OCI-LY1 (cell line): ENCODE results near the gene HPX.
A peak's percentile ranks its signal among the peaks of the same experiment; 100 is the strongest.

Experiments
- H2AFZ ChIP-seq: fragments of 200-600 bp; sonication (generic), shearing (Covaris generic); 2 replicates; pipeline ENCODE4 v1.6.0; 2014; ENCODE audit warnings: antibody characterized with exemption, mild to moderate bottlenecking, low read length
- H3F3A ChIP-seq: fragments of 200-600 bp; sonication (generic), shearing (Covaris generic); 2 replicates; pipeline ENCODE4 v1.6.0; 2014; ENCODE audit warnings: mild to moderate bottlenecking, antibody characterized with exemption, low read length, moderate library complexity; ENCODE audit not compliant: insufficient read depth
- H3K27ac ChIP-seq: fragments of 200-600 bp; sonication (generic); 2 replicates; pipeline ENCODE4 v1.5.1; 2014; ENCODE audit warnings: low read length, mixed run types, mild to moderate bottlenecking, low read depth; ENCODE audit not compliant: poor library complexity, severe bottlenecking
- H3K27me3 ChIP-seq: fragments of 200-600 bp; sonication (generic); 2 replicates; pipeline ENCODE4 v1.6.0; 2014; ENCODE audit warnings: antibody characterized with exemption, mild to moderate bottlenecking, low read length, moderate library complexity; ENCODE audit not compliant: insufficient read depth
- H3K36me3 ChIP-seq: fragments of 200-600 bp; sonication (generic); 2 replicates; pipeline ENCODE4 v1.6.1; 2014; ENCODE audit warnings: mild to moderate bottlenecking, antibody characterized with exemption, low read length, moderate library complexity, mixed read lengths; ENCODE audit not compliant: insufficient read depth
- H3K4me1 ChIP-seq: fragments of 200-600 bp; sonication (generic); 2 replicates; pipeline ENCODE4 v1.5.1; 2014; ENCODE audit warnings: mild to moderate bottlenecking, low read length, moderate library complexity; ENCODE audit not compliant: insufficient read depth, severe bottlenecking
- H3K4me2 ChIP-seq: fragments of 200-600 bp; sonication (generic), shearing (Covaris generic); 2 replicates; pipeline ENCODE4 v1.6.1; 2014; ENCODE audit warnings: low read length
- H3K4me3 ChIP-seq: fragments of 200-600 bp; sonication (generic); 2 replicates; pipeline ENCODE4 v1.5.1; 2014; ENCODE audit warnings: low read length, low read depth, mild to moderate bottlenecking, mixed read lengths; ENCODE audit not compliant: poor library complexity, severe bottlenecking
- H3K79me2 ChIP-seq: fragments of 200-600 bp; shearing (Covaris generic); 2 replicates; pipeline ENCODE4 v1.6.1; 2016; ENCODE audit warnings: mixed run types, low read length, mixed read lengths; ENCODE audit not compliant: insufficient read depth
- H3K9ac ChIP-seq: fragments of 200-600 bp; sonication (generic), shearing (Covaris generic); 2 replicates; pipeline ENCODE4 v1.6.1; 2014; ENCODE audit warnings: mild to moderate bottlenecking, low read length, mixed read lengths
- H3K9me2 ChIP-seq: fragments of 200-600 bp; sonication (generic), shearing (Covaris generic); 2 replicates; pipeline ENCODE4 v1.6.1; 2014; ENCODE audit warnings: low read depth, mild to moderate bottlenecking, low read length, mixed read lengths
- H3K9me3 ChIP-seq: fragments of 200-600 bp; shearing (Covaris generic); 2 replicates; pipeline ENCODE4 v1.6.1; 2014; ENCODE audit warnings: low read length, mixed read lengths
- H4K20me1 ChIP-seq: fragments of 200-600 bp; sonication (generic), shearing (Covaris generic); 2 replicates; pipeline ENCODE4 v1.6.0; 2016; ENCODE audit warnings: mild to moderate bottlenecking, low read length; ENCODE audit not compliant: insufficient read depth
- CTCF ChIP-seq: fragments of 200-600 bp; sonication (generic), shearing (Covaris generic); IDR thresholded peaks from 2 replicates; pipeline ENCODE4 v1.5.1; 2017; ENCODE audit warnings: mild to moderate bottlenecking, antibody characterized with exemption, low read length, moderate library complexity, mixed read lengths
- EZH2 ChIP-seq: fragments of 200-600 bp; sonication (generic), shearing (Covaris generic); IDR thresholded peaks from 2 replicates; pipeline ENCODE4 v1.8.0; 2017; ENCODE audit warnings: borderline replicate concordance, mixed run types, mild to moderate bottlenecking, antibody characterized with exemption, low read length, moderate library complexity, mixed read lengths

HPX gene

DNA sequence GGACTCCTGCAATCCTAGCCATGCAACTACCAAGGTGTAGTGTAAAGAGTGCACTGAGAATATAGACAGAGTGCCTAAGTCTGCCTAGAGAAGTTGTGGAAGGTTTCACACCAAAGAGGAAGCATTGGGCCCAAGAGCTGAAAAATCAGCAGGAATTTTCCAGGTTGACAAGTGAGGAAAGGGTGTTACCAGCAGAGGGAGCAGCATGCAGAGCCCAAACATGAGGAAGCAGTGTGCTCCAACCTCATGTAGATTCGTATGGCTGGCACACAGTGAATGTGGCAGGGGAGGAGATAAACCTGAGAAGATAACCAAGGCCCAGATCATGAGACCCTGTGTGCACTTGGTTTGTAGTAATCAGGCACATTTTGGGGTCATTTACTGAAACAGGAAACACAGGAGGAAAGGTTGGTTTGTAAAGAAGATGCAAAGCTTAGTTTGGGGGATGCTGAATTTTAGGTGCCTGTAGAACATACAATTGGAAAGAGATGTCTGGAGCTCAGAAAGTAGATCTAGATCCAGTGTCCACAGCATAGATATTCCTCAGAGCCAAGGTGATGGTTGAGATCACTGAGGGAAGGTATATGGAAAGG is 1.7 kb downstream of the HPX start:
- Histone ChIP-seq H3K36me3 (no peaks in the 10 kb centered on the region), H3K4me2 (no peak overlapping the region), H3K79me2 (no peaks in the 10 kb centered on the region), H3K9me3 (no peaks in the 10 kb centered on the region), H3F3A (no peaks in the 10 kb centered on the region), H3K9ac (no peak overlapping the region), H3K27me3 (no peaks in the 10 kb centered on the region), H3K4me3 (no peak overlapping the region), H4K20me1 (no peaks in the 10 kb centered on the region), H2AFZ (no peak overlapping the region), H3K4me1 (peaks cover 3% of the 10 kb centered on the region), H3K9me2 (no peaks in the 10 kb centered on the region), H3K27ac (no peak overlapping the region)
- no peak for TF ChIP-seq EZH2
- TF ChIP-seq CTCF: peak; percentile 60

DNA sequence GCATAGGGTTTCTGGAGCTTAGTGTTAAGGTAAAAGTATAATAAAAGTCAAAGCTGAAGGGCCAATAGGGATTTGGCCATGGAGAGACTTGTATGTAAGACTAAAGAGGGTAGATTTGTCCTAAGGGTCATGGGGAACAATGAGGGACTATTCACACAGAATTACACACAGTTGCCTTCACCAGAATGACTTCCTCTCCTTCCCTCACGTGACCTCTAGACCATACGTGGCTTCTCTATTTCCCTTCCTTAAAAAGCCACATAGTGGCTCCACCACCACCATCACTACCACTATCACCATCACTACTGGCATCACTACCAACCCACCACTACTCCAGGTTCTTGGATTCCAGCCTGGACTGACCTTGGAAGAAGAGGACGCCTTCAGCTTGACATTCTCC is 2.8 kb downstream of the HPX start:
- Histone ChIP-seq H3F3A (no peaks in the 10 kb centered on the region), H3K4me2 (no peak overlapping the region), H3K4me1 (peaks cover 3% of the 10 kb centered on the region), H3K27ac (no peak overlapping the region), H2AFZ (no peak overlapping the region), H3K9me3 (no peaks in the 10 kb centered on the region), H3K27me3 (no peaks in the 10 kb centered on the region), H3K9me2 (no peaks in the 10 kb centered on the region), H3K36me3 (no peaks in the 10 kb centered on the region), H3K9ac (no peak overlapping the region), H4K20me1 (no peaks in the 10 kb centered on the region), H3K79me2 (no peaks in the 10 kb centered on the region), H3K4me3 (no peak overlapping the region)
- TF ChIP-seq EZH2 (no peak), CTCF (no peak)

DNA sequence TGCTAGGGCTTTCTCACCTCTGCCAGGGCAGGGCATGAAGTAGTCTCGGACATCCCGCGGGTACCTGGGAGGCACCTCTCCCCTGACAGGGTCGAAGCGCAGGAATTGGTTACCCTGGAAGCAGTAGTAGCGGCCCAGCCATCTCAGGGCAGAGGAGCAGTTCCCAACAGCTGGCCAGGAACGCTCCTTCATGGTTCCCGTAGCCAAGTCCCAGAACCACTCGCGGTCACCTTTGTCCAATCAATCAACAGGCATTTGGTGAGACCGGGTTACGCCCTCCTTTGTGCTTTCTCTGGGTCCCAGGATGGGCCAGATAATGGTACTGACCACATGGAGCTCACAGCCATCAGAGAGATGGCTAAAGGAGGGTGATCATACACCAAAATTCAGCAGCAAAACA is 3.4 kb downstream of the HPX start:
- TF ChIP-seq CTCF (no peak), EZH2 (no peak)
- Histone ChIP-seq H3K4me2 (no peak overlapping the region), H3K36me3 (no peaks in the 10 kb centered on the region), H3K4me3 (no peak overlapping the region), H3K79me2 (no peaks in the 10 kb centered on the region), H3F3A (no peaks in the 10 kb centered on the region), H3K4me1 (peaks cover 3% of the 10 kb centered on the region), H4K20me1 (no peaks in the 10 kb centered on the region), H3K27ac (no peak overlapping the region), H3K9ac (no peak overlapping the region), H3K9me3 (no peaks in the 10 kb centered on the region), H2AFZ (no peak overlapping the region), H3K9me2 (no peaks in the 10 kb centered on the region), H3K27me3 (no peaks in the 10 kb centered on the region)
